ENCODE measurements around the gene CD151.

Gene CD151

DNA sequence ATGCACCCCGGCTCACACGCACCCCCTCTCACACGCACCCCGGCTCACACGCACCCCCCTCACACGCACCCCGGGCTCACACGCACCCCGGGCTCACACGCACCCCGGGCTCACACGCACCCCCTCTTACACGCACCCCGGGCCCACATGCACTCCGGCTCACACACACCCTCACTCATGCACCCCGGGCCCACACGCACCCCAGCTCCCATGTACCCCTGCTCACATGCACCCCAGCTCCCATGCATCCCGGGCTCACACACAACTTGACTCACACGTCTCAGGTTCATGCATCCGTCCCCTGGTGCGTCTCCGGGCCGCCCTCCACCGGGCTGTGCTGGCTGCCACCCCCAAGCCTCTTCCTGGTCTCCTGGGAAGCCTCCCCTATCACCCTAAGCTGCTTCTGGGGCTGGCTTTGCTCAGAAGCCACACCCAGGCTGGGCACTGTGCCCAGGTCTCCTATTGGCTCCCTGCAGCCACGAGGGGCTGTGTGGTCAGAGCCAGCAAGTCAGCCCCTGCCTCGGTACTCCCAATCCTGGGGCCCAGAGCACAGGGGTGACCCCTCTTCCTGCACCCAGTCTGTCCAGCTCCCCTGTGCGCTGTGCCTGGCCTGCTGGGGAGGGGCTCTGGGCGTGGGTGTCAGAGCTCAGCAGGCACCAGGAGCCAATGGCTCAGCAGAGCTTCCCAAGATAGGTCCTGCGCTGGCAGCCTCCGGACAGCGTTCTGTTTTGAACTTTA is 26.8 kb downstream of the CD151 start:
- DNase-seq: peak; percentile 81

- no peak for DNase-seq
These were observed 27.7 kb downstream of the CD151 start for GRCh38 chr11:860234-861104.

DNA sequence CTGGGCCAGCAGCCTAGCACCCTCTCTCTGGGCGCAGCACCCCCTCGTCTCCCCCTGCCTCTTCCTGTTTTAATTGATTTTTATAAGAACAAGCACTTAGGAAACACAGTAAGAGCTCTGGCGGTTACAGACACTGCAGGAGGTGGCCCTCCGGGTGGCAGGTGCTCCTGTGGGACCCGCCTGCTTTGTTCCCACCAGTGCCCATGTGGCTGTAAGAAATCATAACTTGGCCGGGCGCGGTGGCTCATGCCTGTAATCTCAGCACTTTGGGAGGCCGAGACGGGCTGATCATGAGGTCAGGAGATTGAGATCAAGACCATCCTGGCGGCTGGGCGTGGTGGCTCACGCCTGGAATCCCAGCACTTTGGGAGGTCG is 28.3 kb downstream of the CD151 start:
- no peak for DNase-seq

GRCh38 chr11:862081-862661 is 29.4 kb downstream of the CD151 start:
- peak; percentile 73 for DNase-seq

GRCh38 chr11:862696-863022 is 29.9 kb downstream of the CD151 start:
- no peak for DNase-seq

DNA sequence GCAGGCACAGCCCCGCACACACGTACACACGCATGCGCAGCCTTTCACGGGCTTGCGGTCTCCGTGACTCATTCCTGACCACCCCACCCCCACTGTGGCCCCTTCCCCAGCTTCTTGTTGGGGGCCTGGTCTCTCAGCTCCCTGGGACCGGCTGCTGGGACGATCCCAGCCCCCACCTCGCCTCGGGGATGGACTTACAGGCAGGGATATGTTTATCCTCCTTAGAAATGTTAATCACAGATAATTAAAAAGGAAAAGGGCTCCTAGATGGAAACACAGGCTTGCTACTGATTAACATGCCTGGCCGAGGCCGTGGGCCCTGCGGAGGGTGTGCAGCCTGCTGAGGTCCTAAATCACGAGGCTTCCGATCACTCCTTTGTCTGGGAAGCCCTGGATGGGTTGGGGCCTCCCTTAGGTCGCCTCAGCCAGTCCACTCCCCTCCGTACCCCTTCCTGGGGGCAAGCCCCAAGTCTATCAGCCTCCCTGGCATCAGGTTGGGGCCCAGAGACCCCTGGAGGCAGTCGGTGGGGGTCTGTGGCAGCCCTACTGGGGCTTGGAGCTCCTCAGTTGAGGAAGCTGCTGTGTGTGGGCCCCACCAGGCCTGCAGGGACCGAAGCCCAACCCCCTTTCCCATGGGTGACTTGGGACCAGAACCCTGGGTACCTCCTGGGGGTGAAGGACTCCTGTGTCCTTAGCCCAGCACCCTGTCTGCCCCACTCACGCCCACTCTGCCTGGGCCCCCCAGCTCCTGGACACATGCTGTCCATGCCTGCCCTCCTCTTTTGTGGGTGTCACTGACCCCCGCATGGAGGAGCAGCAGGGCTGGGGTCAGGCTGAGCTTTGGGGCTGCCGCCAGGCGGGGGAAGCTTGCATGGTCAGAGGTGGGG is 30.5 kb downstream of the CD151 start:
- peak; percentile 70 for DNase-seq

DNA sequence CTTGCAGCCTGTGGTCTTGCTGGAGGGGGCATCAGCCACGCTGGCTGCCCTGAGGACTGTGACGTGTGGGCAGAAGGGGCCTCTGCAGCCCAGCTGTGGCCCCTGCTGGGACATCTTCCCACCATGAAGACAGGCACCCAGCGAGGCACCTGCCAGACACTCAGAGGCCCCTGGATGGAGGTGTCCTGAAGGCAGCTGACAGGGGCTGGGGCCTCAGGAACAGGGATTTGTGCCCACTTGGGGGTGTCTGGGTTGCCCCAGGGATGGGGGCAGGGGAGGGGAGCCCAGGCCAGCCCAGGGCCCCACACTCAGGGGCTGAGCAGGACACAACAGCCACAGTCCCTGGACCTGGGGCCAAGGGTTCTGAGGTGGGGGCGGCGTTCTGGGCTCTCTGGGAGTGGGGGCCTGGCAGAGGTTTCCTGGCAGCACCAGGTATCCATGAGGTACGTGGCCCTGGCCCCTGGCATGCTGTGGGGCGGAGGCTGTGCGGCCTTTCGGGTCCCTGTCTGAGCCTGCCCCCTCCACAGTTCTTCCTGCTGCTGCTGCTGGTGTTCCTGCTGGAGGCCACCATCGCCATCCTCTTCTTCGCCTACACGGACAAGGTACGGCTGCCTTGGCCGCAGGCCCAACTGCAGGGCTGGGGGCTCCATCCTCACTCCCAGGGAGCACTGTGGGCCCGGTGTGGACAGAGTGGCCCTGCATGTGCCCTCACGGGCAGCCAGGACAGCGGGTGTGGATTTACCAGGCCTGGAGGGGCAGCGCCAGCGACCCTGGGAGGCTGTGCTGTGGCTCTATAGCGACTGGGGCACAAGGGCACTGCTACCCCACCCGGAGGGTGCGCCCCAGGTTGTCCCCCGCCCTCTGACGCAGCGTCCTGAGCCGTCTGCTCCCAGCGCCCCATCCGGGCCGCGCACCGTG is 31.4 kb downstream of the CD151 start:
- DNase-seq: peak; percentile 1

- DNase-seq: no peak
These were observed 32.1 kb downstream of the CD151 start for GRCh38 chr11:864898-865297.

DNA sequence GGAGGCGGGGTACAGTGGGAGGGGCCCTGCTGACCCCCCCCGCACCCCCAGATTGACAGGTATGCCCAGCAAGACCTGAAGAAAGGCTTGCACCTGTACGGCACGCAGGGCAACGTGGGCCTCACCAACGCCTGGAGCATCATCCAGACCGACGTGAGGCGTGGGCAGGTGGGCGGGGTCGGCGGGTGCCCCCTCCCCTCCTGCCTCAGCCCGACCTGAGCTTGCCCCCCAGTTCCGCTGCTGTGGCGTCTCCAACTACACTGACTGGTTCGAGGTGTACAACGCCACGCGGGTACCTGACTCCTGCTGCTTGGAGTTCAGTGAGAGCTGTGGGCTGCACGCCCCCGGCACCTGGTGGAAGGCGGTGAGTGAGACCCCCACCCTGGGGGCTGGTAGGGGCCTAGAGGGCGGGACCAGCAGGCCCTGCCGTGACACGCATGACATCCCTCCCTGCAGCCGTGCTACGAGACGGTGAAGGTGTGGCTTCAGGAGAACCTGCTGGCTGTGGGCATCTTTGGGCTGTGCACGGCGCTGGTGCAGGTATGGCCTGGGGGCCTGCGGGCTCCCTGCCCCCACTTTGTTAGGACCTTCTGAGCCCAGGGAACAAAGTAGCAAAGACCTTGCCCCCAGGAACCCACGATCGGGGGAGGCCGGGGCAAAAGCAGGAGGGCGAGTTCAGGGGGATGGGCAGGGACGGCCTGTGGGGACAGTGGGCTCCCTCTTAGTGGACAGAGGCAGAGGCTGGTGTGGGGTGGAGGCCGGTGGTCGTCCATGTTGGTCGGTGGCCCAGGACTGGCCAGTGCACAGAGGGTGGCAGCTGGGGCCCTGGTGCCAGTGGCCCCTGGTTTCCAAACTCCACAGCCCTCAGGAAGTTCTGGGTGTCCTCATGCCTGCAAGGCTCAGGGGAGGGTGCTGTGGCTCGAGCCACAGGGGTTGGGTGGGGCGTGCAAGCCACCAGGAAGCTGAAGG is 33.0 kb downstream of the CD151 start:
- DNase-seq: no peak

DNA sequence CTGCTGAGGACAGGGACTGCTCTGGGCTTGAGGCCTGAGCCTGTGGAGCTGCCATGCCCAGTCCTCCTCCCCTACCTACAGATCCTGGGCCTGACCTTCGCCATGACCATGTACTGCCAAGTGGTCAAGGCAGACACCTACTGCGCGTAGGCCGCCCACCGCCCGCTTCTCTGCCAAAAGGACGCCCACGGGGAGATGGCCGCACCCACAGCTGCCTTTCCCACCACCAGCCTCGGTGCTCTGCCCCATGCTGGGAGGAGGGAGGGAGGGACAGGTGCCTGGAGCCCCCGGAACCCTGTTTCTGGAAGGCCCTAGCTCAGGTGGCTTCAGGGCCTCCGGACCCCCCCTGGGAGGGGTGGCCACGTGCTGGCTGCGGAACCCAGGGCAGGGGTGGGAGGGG is 33.7 kb downstream of the CD151 start:
- no peak for DNase-seq

DNA sequence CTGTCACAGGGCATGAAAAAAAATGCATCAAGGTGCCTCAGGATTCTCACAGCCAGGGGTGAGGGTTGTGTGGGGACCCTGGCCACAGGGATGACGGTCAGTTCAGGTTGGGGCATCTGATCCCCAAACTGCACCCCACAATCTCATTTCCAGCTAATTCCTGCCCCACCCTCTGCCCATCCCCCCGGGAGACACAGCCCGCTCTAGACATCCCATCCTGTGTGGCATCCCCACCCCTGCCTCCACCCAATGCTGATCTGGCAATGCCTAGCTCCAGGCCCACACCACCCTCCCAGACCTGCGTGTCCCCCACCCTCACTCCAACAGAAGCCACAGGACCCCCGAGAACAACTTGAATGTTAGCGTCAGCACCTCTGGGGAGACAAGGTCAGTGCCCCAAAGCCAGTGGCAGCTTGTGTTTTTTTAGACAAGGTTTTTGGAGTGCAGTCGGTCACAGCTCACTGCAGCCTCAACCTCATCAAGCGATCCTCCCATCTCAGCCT is 35.2 kb downstream of the CD151 start:
- no peak for DNase-seq

- DNase-seq: no peak
These were observed 35.6 kb downstream of the CD151 start for GRCh38 chr11:868394-868793.

- DNase-seq: peak; percentile 1
These were observed 36.0 kb downstream of the CD151 start for GRCh38 chr11:868802-869201.

GRCh38 chr11:869399-870126 is 36.8 kb downstream of the CD151 start:
- peak; percentile 15 for DNase-seq

DNA sequence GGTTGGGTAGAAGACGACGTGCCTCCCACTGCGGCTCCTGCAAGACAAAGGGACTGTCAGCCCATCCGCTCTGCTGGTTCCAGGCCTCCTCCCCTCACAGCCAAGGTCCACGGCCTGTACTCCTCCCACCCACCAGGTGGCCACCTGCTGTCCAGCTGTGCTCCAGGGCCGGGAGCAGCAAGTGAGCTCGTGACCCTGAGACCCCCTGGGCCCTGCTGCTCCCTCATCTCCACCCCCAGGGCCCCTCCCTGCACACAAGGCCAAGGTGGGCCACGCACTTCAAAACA is 37.3 kb downstream of the CD151 start:
- peak; percentile 66 for DNase-seq

DNA sequence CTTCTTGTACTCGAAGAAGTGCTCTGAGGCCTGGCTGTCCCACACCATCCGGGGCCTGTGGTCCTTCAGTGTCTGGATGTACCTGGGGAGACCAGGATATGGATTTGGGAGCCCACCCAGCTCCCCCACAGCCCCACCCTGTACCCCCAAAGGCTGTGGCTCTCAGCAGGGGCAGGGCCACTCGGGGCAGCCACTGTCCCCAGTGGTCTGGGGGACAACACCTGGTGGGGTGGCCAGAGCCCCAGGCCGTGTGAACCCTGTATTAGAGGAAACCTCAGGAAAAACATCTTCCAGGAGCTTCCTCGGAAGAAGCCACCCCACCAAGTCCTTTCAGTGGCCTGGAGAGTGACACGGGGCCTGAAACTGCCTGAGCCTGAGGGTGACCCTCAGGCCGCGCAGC is 37.7 kb downstream of the CD151 start:
- DNase-seq: no peak

DNA sequence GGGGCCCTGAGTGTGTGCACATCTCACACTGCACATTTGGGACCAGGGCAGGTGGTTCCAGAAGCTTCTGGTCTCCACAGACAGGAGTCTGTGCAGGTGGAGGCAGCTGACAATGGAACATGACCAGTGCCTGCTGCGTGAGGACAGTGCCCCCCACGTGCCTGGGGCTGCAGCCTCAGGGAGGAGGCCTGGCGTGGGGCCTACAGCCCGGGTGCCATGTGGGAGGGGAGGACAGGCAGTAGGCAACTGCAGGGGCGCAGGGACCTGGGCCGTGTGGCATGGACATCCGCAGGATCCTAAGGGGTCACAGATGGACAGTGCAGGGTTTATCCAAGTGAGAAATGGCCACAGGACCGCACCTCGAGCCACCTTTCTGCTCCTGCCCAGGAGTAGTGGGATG is 38.7 kb downstream of the CD151 start:
- no peak for DNase-seq

DNA sequence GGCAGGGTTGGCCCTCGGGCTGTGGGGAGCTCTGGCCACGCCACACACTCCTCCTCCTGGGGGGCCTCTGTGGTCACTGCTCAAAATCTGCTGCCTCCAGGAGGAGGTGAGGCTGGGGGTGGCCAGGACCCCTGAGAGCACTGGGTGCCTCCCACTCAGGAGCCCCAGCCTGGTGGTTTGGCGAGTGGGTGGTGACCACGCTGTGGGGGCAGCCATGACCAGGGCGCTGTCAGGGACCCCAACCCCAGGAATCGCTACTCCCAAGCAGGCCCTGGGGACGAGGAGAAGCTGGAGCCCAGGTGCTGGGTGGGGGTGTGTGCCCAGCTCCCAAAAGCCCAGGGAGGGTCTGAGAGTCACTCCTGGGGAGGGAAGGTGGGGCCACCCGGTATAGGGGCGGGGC is 40.0 kb downstream of the CD151 start:
- no peak for DNase-seq

GRCh38 chr11:873706-874105 is 41.0 kb downstream of the CD151 start:
- DNase-seq: no peak

DNA sequence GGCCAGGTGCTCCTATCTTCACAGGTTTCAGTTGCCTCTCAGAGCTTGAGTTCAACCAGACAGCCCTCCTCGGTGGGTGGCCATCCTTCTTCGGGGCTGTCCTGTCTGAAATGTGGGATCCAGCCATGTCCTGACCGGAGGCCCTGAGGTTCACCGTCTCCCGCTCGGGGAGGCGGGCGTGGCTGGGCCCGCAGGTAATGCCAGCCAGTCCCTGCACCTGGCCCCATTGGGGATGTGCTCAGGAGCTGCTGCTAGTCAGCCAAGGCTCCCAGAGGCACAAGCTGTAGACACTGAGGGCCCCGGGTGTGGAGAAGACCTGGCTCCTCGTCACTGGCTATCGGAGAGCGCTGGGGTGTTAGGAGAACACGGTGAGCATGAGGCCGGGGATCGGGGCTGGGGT is 42.5 kb downstream of the CD151 start:
- DNase-seq: no peak
